Measurements from ENCODE around the gene INHBB. TPM values are rescaled to one million over a fixed set of nuclear protein-coding genes. Genes with fewer than 3 reads are reported as not detected.

INHBB gene
- total RNA-seq, 1 donor from 2014 or later: 54.8 TPM

DNA sequence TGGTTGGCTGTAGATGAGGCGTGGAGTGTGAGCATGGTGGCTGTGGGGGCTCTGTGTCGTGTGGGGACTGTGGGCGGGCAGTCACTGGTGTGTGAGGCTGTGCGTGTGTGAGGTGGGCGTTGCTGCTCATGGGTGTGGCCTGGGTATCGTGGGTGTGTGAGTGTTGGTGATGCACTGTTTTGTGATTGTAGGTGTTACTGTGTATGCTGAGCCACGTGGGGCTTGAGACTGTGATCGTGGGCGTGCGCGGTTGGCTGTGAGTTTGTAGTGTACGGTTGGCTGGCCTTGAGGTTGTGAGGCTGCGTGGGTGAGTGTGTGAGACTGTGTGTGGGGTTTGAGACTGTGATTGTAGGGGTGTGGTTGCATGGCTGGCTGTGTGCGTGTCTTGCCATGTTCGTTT is 8.5 kb downstream of the INHBB start:
- DNase-seq (ENCODE audit: low spot score): no peak

GRCh38 chr2:120354935-120355779 is 9.2 kb downstream of the INHBB start:
- no peak for DNase-seq (ENCODE audit: low spot score)

GRCh38 chr2:120355780-120356266 is 9.9 kb downstream of the INHBB start:
- no peak for DNase-seq (ENCODE audit: low spot score)

- DNase-seq (ENCODE audit: low spot score): no peak
Measured at GRCh38 chr2:120357768-120358167, 11.8 kb downstream of the INHBB start.

- DNase-seq (ENCODE audit: low spot score): no peak
Measured at GRCh38 chr2:120358734-120359465, 13.0 kb downstream of the INHBB start.

DNA sequence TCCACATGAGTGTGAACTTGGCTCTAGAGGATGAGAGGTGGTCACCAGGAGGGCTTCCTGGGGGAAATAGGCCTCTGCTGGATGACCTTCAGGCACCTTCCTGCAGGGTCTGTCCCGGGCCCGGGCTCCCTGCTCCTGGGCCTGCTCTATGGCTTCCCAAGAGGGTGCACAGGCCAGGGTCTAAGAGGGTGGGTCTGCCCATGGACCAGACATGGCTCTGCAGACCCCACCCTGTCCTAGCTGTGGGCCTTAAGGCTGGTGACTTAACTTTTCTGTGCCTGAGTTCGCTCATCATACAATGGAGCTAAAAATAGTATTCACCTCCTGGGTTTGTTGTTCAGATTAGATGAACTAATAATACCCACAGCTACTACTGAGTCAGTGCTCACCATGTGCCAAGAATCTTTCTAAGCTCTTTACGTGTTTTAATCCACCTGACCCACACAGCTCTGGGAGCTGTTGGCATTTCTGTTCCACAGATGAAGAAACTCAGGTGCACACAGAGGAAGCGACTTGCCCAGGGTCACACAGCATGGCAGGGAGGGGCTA is 14.4 kb downstream of the INHBB start:
- no peak for DNase-seq (ENCODE audit: low spot score)

DNA sequence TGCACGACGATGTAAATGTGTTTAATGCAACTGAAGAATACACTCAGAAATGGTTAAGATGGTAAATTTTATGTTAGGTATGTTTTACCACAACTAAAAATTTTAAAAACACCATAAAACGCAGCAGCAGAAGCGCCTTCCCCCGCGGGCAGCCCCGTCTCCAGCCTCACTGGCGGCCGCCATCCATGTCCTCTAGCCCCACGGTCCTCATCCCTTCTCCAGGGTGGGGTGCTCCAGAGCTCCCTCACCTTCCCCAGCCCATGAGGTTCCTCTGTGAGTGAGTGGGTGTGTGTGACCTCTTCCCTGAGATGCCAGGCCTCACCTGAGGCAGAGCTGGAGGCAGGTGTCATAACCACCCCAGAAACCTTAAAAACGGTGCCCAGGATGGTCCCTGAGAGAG is 17.0 kb downstream of the INHBB start:
- DNase-seq (ENCODE audit: low spot score): no peak

GRCh38 chr2:120365236-120365793 is 19.4 kb downstream of the INHBB start:
- no peak for DNase-seq (ENCODE audit: low spot score)

GRCh38 chr2:120366698-120367097 is 20.8 kb downstream of the INHBB start:
- DNase-seq (ENCODE audit: low spot score): no peak

DNA sequence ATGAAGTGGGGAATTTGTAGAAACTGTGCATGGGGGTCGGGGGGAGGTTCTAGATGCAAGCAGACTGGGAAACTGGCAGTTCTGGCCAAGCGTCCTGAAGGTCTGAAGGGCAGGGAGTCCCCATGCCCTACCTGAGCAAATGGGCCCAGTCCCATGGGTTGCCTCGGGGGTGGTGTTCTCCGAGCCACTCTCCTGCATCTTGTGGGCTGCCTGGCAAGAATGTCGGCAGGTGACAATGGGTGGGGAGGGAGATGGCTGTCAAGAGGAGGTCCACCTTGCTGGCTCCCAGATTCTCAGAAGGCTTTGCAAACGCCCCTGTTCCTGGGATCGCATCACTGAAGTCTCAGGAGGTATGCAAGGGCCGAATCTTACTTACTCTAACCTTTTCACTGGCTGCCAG is 21.3 kb downstream of the INHBB start:
- DNase-seq (ENCODE audit: low spot score): no peak

DNA sequence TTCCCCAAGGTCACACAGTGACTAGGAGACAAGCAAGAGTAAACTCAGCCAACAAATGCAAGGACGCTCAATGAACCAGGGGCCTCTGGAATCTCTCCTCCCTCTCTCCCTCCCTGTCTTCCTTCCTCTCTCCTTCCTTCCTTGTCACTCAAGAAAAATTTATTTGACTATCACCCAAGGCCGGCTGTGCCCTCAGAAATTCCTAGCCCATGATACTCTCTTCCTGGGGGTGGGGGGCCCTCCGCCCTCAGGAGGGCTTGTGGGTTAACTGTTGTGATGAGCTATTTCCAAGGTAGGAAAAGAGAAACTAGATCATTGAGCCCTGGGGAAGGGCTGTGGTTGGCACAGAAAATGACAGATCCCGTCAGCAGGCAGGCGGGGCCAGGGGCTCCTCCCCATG is 21.7 kb downstream of the INHBB start:
- DNase-seq (ENCODE audit: low spot score): no peak

DNA sequence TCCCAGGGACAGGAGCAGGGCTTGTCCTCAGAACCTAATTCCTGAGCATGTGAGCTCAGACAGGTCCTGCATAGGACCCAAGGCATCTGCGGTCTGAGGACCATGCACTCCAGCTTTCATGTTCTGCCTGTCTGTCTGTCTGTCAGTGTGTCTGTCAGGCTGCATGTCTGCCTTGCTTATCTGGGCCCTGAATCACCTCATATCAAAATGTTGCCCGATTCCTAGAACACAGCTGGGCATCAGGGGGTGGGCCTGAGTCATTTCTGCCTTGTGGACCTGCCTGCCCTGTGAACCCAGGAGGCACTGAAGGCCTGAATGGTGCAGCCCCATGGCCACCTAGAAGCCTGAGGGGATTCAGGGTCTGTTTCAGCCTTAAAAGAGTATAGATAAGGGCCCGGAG is 22.1 kb downstream of the INHBB start:
- no peak for DNase-seq (ENCODE audit: low spot score)

- DNase-seq (ENCODE audit: low spot score): no peak
Measured at GRCh38 chr2:120369250-120369649, 23.3 kb downstream of the INHBB start.

DNA sequence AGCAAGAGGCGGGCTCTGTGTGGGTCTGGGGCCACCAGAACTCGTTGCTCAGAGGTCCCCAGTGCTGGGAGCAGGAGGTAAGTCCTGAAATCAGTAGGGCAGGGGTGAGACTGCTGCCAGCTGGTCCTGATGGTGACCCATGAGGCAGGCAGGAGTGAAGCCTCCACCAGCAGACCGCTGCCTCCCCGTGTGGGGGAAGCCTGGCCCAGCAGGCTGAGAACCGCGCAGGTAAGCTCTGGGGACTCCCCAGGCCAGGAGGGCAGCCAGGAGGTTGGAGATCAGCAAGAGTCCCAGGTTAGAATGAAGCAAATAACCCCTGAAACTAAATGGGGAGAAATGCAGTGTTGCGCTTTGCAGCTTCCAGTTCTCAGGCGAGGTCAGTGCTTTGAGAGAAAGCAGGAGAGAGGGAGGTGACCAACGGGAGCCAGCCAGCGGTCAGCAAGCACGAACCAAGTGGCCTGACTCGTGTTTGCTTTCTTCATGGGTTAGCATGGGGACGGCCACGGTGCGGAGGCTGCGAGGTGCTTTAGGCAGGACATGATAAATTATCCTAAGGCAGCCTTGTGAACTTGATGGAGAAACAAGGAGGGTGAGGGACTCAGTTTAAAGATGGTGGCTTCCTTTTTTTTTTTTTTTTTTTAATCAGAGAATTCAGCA is 26.2 kb downstream of the INHBB start:
- no peak for DNase-seq (ENCODE audit: low spot score)

GRCh38 chr2:120372816-120373215 is 26.9 kb downstream of the INHBB start:
- no peak for DNase-seq (ENCODE audit: low spot score)

- DNase-seq (ENCODE audit: low spot score): no peak
Measured at GRCh38 chr2:120373424-120373823, 27.5 kb downstream of the INHBB start.

DNA sequence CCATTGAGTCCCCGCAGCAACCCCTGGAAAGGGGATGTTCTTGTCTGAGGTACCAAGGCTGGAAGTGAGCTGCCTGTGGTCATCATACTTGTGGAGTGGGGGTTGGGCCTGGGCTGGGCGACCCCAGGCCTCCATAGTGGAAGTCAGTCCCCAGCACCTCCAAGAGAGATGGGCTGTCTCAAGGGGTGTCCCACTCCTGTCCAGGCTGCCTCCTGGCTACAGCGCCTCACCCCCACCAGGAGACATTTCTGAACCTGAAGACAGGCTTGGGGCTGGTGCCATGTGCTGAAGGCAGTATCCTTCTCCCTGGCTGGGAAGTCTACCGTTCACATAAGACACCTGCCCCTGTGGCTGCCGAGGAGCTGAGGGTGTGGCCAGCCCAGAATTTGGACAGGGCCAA is 28.9 kb downstream of the INHBB start:
- DNase-seq (ENCODE audit: low spot score): no peak

DNA sequence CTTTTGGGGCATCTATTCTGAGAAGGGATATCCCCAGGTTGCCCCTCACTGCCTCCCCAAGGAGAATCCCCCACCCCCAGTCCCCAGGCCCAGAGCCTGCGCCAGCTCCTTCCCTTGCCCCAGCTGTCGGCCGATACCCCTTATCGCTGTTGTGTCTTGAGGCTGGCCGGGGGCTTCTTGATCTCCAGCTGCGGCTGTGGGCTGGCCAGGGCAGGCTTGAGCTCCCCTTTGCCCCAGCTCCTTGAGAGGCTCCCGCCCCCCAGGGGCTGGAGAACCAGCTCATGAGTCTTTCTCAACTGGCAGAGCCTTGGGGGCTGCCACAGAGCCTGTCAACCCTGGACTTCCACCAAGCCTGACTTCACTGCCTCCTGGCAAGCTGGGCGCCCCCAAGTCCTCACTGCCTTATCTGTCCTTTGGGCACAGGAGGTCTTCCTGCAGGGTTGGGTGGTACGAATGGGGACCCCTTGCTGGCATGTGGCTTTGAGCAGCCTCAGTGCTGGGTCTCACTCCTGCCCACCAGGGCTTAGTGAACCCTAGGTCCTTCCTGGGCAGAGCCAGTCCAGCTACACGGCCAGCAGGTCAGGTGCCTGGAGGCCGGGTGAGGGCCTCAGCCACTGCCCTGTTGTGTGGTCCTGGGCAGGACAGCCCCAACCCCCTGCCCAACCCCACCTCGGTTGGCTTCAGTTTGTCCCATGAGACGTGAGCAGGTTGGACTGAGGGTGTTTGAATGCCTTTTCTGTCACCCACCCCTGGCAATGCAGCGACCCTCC is 29.5 kb downstream of the INHBB start:
- no peak for DNase-seq (ENCODE audit: low spot score)

GRCh38 chr2:120376101-120376500 is 30.2 kb downstream of the INHBB start:
- no peak for DNase-seq (ENCODE audit: low spot score)

Data from mesenteric fat pad (tissue), 1 donor.